Measurements from ENCODE around the gene CCKAR. TPM values are rescaled to one million over a fixed set of nuclear protein-coding genes. Genes with fewer than 3 reads are reported as not detected.

The CCKAR gene
- total RNA-seq, 2 experiments from 2014 or later: not detected

GRCh38 chr4:26491449-26492170 is 1.3 kb upstream of the CCKAR start:
- CTCF ChIA-PET: interaction anchor here (0.7 kb wide), 1 partner anchor 534 kb away, joined by 3 read pairs; no protein-coding TSS in a partner anchor
- POLR2A ChIA-PET: interaction anchor here (0.6 kb wide), 1 partner anchor 331 kb away, joined by 3 read pairs; no protein-coding TSS in a partner anchor

- ChIA-PET POLR2A (interaction anchor here (0.6 kb wide), 1 partner anchor 332 kb away, joined by 3 read pairs; no protein-coding TSS in a partner anchor), CTCF (interaction anchor here (0.7 kb wide), 1 partner anchor 534 kb away, joined by 3 read pairs; no protein-coding TSS in a partner anchor)
These were observed 638 bp upstream of the CCKAR start for GRCh38 chr4:26490960-26491284.

GRCh38 chr4:26489101-26489985 is 941 bp downstream of the CCKAR start:
- CTCF ChIA-PET: no interaction called here
- POLR2A ChIA-PET: no interaction called here

GRCh38 chr4:26485684-26486083 is 4.6 kb downstream of the CCKAR start:
- POLR2A ChIA-PET: no interaction called here
- CTCF ChIA-PET: interaction anchor here (0.6 kb wide), 1 partner anchor 14 kb away, joined by 3 read pairs; no protein-coding TSS in a partner anchor

GRCh38 chr4:26484516-26484915 is 5.8 kb downstream of the CCKAR start:
- CTCF ChIA-PET: no interaction called here
- POLR2A ChIA-PET: no interaction called here

- CTCF ChIA-PET: no interaction called here
- POLR2A ChIA-PET: no interaction called here
These were observed 6.2 kb downstream of the CCKAR start for GRCh38 chr4:26484032-26484515.

- POLR2A ChIA-PET: no interaction called here
- CTCF ChIA-PET: no interaction called here
These were observed 7.5 kb downstream of the CCKAR start for GRCh38 chr4:26482508-26483462.

GRCh38 chr4:26478330-26478729 is 12.0 kb downstream of the CCKAR start:
- ChIA-PET CTCF (interaction anchor here (0.6 kb wide), 1 partner anchor 471 kb away, joined by 3 read pairs; no protein-coding TSS in a partner anchor), POLR2A (no interaction called here)

- CTCF ChIA-PET: no interaction called here
These were observed 13.7 kb downstream of the CCKAR start for GRCh38 chr4:26476545-26476944.

GRCh38 chr4:26475716-26476115 is 14.6 kb downstream of the CCKAR start:
- ChIA-PET POLR2A (no interaction called here), CTCF (no interaction called here)

More at GRCh38 chr4:26476545-26476944, 13.7 kb downstream of the CCKAR start:
- POLR2A ChIA-PET: no interaction called here

- CTCF ChIA-PET: no interaction called here
These were observed 15.7 kb downstream of the CCKAR start for GRCh38 chr4:26474551-26474950.

GRCh38 chr4:26473893-26474292 is 16.4 kb downstream of the CCKAR start:
- POLR2A ChIA-PET: no interaction called here
- CTCF ChIA-PET: no interaction called here

More at GRCh38 chr4:26474551-26474950, 15.7 kb downstream of the CCKAR start:
- POLR2A ChIA-PET: no interaction called here

GRCh38 chr4:26471890-26472289 is 18.4 kb downstream of the CCKAR start:
- ChIA-PET CTCF (interaction anchor here (0.7 kb wide), 1 partner anchor 14 kb away, joined by 3 read pairs; no protein-coding TSS in a partner anchor), POLR2A (no interaction called here)

GRCh38 chr4:26468977-26469376 is 21.3 kb downstream of the CCKAR start:
- POLR2A ChIA-PET: no interaction called here
- CTCF ChIA-PET: no interaction called here

GRCh38 chr4:26468283-26468949 is 21.9 kb downstream of the CCKAR start:
- POLR2A ChIA-PET: no interaction called here
- CTCF ChIA-PET: no interaction called here

- POLR2A ChIA-PET: no interaction called here
- CTCF ChIA-PET: no interaction called here
These were observed 22.6 kb downstream of the CCKAR start for GRCh38 chr4:26467724-26468123.

- POLR2A ChIA-PET: no interaction called here
- CTCF ChIA-PET: no interaction called here
These were observed 23.6 kb downstream of the CCKAR start for GRCh38 chr4:26466578-26467270.

GRCh38 chr4:26464420-26465095 is 25.7 kb downstream of the CCKAR start:
- ChIA-PET CTCF (no interaction called here), POLR2A (no interaction called here)
